DND-41 (cell line): Measurements from ENCODE around the gene PRM3.

ENCODE experiments used
- ATAC-seq: fragments of 200-7000 bp; cut with Tn5 transposase; 3 replicates; pipeline ENCODE4 v1.9.1; 2021; ENCODE audit warnings: low read depth; ENCODE audit not compliant: insufficient read depth
- DNase-seq: peaks from one replicate; pipeline ENCODE4 v3.0.0-alpha.2; 2020
- H2AFZ ChIP-seq: 2 replicates; pipeline ENCODE4 v1.6.0; 2012; ENCODE audit warnings: low read depth, low read length
- H3K27ac ChIP-seq: 2 replicates; pipeline ENCODE4 v1.5.1; 2012; ENCODE audit warnings: low read length, inconsistent platforms
- H3K27me3 ChIP-seq: fragments of 200-600 bp; sonication (generic); 2 replicates; pipeline ENCODE4 v1.6.0; 2012; ENCODE audit warnings: low read length, mild to moderate bottlenecking, inconsistent platforms; ENCODE audit not compliant: insufficient read depth, poor library complexity
- H3K36me3 ChIP-seq: 2 replicates; pipeline ENCODE4 v1.5.1; 2012; ENCODE audit warnings: low read length, inconsistent platforms; ENCODE audit not compliant: insufficient read depth
- H3K4me1 ChIP-seq: 2 replicates; pipeline ENCODE4 v1.5.1; 2012; ENCODE audit warnings: mild to moderate bottlenecking, low read length; ENCODE audit not compliant: insufficient read depth
- H3K4me2 ChIP-seq: 2 replicates; pipeline ENCODE4 v1.6.0; 2012; ENCODE audit warnings: mild to moderate bottlenecking, moderate library complexity, low read length, inconsistent platforms; ENCODE audit not compliant: insufficient read depth
- H3K4me3 ChIP-seq, 2 experiments: fragments of 200-600 bp in 1 of 2; shearing (Covaris generic) in 1 of 2; 2 replicates each; pipeline ENCODE4 v1.5.1; 2012 to 2016; ENCODE audit warnings: inconsistent platforms in 2 of 2, low read length in 2 of 2, mild to moderate bottlenecking in 2 of 2, low read depth in 1 of 2, moderate library complexity in 1 of 2
- H3K79me2 ChIP-seq: 2 replicates; pipeline ENCODE4 v1.6.0; 2012; ENCODE audit warnings: low read length, inconsistent platforms; ENCODE audit not compliant: insufficient read depth
- H3K9ac ChIP-seq: 2 replicates; pipeline ENCODE4 v1.6.0; 2012; ENCODE audit warnings: low read depth, mild to moderate bottlenecking, inconsistent platforms, low read length, moderate library complexity
- H3K9me3 ChIP-seq: 2 replicates; pipeline ENCODE4 v1.5.1; 2012; ENCODE audit warnings: low read length, moderate library complexity, mild to moderate bottlenecking, inconsistent platforms; ENCODE audit not compliant: insufficient read depth, severe bottlenecking
- H4K20me1 ChIP-seq: 2 replicates; pipeline ENCODE4 v1.6.0; 2012; ENCODE audit warnings: low read length; ENCODE audit not compliant: insufficient read depth
- EZH2 ChIP-seq: IDR thresholded peaks from 3 replicates; pipeline ENCODE4 v1.6.1; 2012; ENCODE audit warnings: borderline replicate concordance, low read depth, mild to moderate bottlenecking, moderate library complexity, low read length, inconsistent platforms; ENCODE audit not compliant: severe bottlenecking
- TF ChIP-seq, protein P1 (sequence below): IDR thresholded peaks from 2 replicates; pipeline ENCODE4 v1.5.1; 2012; ENCODE audit warnings: borderline replicate concordance, low read length, moderate library complexity, mild to moderate bottlenecking; ENCODE audit not compliant: poor library complexity, severe bottlenecking; ENCODE audit errors: extremely low read depth

The PRM3 gene

GRCh38 chr16:11274964-11275363, 1.5 kb upstream of the PRM3 start:
- H3K4me3 ChIP-seq: no peak overlapping the region
- H3K79me2 ChIP-seq: no peaks in the 10 kb centered on the region
- H3K4me2 ChIP-seq: no peak overlapping the region
- no peak overlapping the region for H3K9ac ChIP-seq
- no peaks in the 10 kb centered on the region for H3K9me3 ChIP-seq
- no peak overlapping the region for H2AFZ ChIP-seq
- ATAC-seq (no peak), DNase-seq (no peak)
- no peaks in the 10 kb centered on the region for H3K4me1 ChIP-seq
- TF ChIP-seq EZH2: no peak
- TF ChIP-seq, protein P1, sequence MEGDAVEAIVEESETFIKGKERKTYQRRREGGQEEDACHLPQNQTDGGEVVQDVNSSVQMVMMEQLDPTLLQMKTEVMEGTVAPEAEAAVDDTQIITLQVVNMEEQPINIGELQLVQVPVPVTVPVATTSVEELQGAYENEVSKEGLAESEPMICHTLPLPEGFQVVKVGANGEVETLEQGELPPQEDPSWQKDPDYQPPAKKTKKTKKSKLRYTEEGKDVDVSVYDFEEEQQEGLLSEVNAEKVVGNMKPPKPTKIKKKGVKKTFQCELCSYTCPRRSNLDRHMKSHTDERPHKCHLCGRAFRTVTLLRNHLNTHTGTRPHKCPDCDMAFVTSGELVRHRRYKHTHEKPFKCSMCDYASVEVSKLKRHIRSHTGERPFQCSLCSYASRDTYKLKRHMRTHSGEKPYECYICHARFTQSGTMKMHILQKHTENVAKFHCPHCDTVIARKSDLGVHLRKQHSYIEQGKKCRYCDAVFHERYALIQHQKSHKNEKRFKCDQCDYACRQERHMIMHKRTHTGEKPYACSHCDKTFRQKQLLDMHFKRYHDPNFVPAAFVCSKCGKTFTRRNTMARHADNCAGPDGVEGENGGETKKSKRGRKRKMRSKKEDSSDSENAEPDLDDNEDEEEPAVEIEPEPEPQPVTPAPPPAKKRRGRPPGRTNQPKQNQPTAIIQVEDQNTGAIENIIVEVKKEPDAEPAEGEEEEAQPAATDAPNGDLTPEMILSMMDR: no peak
- H3K36me3 ChIP-seq: no peaks in the 10 kb centered on the region
- H3K27me3 ChIP-seq: no peaks in the 10 kb centered on the region
- no peaks in the 10 kb centered on the region for H4K20me1 ChIP-seq
- H3K27ac ChIP-seq: no peak overlapping the region

- no peaks in the 10 kb centered on the region for H3K27me3 ChIP-seq
- no peaks in the 10 kb centered on the region for H3K36me3 ChIP-seq
- H3K4me3 ChIP-seq: no peak overlapping the region
- no peaks in the 10 kb centered on the region for H3K79me2 ChIP-seq
- H3K4me1 ChIP-seq: no peaks in the 10 kb centered on the region
- DNase-seq (no peak), ATAC-seq (no peak)
- no peak overlapping the region for H2AFZ ChIP-seq
- no peak overlapping the region for H3K4me2 ChIP-seq
- H3K27ac ChIP-seq: no peak overlapping the region
- H3K9me3 ChIP-seq: no peaks in the 10 kb centered on the region
- H3K9ac ChIP-seq: no peak overlapping the region
- TF ChIP-seq, protein P1: no peak
- no peak for TF ChIP-seq EZH2
- H4K20me1 ChIP-seq: no peaks in the 10 kb centered on the region
These were observed 394 bp upstream of the PRM3 start for GRCh38 chr16:11273721-11274324.

GRCh38 chr16:11272484-11272883, 945 bp downstream of the PRM3 start:
- Histone ChIP-seq H4K20me1 (no peaks in the 10 kb centered on the region), H3K4me1 (no peaks in the 10 kb centered on the region), H3K9ac (no peak overlapping the region), H3K9me3 (no peaks in the 10 kb centered on the region), H3K4me3 (no peak overlapping the region), H3K4me2 (no peak overlapping the region), H3K27me3 (no peaks in the 10 kb centered on the region), H3K36me3 (no peaks in the 10 kb centered on the region), H3K79me2 (no peaks in the 10 kb centered on the region), H3K27ac (no peak overlapping the region), H2AFZ (no peak overlapping the region)
- DNase-seq (no peak), ATAC-seq (no peak)
- TF ChIP-seq EZH2: no peak
- TF ChIP-seq, protein P1: no peak
